ENCODE data around the gene IDH3B. TPM values are rescaled to one million over a fixed set of nuclear protein-coding genes. Genes with fewer than 3 reads are reported as not detected.

The IDH3B gene
- total RNA-seq, 1 donor from 2014 or later: 81.7 TPM

DNA sequence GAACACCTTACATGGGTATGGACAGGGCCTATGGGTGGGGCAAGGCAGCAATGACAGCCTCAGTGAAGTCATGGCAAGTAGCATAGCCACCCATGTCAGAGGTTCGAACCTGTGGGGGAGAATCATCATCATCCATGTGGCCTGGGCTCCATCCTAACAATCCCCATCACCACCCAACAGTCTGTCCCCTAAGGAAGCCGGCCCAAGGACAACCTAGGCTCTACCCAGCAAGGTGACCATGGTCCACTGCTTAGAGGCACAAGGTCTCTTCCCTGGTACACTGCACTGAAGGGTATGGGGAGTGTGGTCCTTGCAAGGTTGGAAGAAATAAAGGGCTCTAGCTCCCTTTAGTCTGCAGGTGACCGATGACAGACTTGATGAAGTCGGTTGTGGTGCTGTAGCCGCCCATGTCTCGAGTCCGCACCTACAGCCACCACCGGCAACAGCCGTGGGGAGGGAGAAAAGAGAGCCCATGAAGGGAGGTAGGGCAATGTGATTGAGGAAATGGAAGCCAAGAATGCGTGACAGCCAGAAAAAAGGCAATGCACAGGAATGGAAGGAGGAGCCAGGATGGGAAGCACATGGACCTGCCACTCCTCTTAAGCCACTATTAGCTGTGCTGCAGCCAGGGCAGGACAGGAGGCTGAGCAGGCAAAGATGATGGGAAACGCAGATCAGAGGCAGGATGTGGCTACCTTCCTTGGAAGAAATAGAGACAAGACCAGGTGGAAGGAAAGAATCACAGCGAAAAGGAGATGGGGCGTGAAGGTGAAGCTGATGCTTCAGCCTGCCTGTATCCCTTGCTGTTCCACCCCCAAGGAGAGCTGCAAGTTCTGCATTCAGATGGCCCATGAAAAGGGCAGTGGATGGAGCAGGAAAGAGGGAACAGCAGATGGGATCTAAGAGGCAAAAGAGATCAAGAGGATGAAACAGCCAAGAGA is 5.3 kb downstream of the IDH3B start:
- no peak for DNase-seq (ENCODE audit: extremely low read depth, low read depth, low spot score)

DNA sequence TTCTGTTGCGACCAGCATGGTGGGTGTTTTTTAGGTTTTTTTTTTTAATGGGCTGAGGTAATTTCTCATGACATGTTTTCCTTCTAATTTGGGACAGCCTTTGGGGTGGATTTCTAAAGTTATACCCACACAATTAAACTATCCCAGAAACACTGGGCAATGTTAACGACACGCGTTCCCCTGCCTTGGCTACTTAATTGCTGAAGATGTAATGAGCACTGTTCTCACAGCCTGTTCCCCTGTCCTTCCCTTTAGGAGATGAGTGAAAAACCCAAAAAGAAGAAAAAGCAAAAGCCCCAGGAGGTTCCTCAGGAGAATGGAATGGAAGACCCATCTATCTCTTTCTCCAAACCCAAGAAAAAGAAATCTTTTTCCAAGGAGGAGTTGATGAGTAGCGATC is 6.3 kb downstream of the IDH3B start:
- DNase-seq (ENCODE audit: extremely low read depth, low read depth, low spot score): no peak

DNA sequence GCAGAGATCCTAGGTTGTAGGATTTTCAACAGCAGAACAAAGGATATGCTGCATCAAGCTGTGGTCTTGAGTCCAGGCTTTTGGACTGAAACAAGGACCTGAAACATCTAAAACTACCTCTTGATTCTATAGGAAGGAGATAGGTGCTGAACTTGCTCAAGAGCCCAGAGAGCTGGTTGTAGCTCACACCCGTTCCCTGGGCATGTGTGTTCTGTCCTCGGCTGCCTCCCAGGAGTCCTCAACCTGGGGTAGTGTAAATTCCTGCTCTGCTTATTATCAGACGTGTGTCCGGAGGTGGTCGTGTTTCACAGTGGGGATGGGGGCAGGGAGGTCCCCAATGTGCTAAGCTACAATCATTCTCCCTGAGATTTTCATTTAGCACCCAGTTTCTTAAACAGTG is 6.8 kb downstream of the IDH3B start:
- no peak for DNase-seq (ENCODE audit: extremely low read depth, low read depth, low spot score)

DNA sequence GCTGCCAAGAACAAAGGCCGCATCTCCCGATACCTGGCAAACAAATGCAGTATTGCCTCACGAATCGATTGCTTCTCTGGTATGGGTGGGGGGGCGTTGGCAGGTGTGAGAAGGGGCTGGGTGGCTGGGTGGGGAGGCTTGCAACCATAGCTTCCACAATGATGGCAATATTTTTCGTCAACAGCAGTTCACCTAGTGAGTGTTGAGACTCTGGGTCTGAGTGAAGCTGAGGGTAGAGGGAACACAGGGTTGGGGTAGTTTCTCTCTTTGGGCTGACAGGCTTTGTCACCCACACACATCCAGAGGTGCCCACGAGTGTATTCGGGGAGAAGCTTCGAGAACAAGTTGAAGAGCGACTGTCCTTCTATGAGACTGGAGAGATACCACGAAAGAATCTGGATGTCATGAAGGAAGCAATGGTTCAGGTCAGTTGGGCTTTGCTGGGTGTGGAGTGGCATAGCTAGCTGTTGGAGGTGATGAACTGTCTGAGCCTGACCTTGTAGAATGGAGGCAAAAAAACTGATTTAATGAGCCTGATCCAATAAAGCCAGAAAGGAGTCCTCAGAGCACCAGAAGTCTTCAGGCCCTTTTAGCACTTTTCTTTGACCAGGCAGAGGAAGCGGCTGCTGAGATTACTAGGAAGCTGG is 7.4 kb downstream of the IDH3B start:
- no peak for DNase-seq (ENCODE audit: extremely low read depth, low read depth, low spot score)

DNA sequence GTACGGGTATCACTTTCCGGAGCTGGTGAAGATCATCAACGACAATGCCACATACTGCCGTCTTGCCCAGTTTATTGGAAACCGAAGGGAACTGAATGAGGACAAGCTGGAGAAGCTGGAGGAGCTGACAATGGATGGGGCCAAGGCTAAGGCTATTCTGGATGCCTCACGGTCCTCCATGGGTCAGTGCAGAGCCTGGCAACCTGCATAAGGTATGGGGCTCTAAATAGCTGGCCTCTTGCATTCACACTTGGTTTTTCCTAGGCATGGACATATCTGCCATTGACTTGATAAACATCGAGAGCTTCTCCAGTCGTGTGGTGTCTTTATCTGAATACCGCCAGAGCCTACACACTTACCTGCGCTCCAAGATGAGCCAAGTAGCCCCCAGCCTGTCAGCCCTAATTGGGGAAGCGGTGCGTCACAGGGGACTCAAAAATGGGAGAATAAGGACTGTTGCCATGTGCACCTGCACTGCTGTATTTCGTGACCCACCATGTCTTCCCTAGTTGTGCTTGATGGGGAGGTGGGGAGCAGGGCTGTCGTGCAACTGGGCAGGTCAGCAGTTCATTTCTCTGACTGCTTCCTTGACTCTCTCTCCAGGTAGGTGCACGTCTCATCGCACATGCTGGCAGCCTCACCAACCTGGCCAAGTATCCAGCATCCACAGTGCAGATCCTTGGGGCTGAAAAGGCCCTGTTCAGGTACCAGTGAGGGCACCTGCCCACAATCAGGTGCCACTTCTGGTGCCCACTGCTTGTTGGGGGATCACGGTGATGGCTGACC is 8.5 kb downstream of the IDH3B start:
- DNase-seq (ENCODE audit: extremely low read depth, low read depth, low spot score): no peak

DNA sequence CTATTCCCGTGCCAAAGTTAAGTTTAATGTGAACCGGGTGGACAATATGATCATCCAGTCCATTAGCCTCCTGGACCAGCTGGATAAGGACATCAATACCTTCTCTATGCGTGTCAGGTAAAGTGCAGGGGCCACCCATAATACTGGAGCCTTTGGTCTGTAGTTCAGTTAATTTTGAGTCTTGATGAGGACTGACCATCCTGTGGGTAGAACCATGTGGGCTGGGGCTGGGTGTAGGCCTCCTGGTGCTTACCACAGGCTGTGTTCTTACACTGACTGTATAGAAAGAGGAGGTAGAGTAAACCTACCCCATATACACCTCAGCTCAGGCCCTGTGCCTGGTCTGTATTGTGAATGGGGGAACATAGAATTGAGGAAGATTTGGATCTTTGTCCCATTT is 9.2 kb downstream of the IDH3B start:
- no peak for DNase-seq (ENCODE audit: extremely low read depth, low read depth, low spot score)

DNA sequence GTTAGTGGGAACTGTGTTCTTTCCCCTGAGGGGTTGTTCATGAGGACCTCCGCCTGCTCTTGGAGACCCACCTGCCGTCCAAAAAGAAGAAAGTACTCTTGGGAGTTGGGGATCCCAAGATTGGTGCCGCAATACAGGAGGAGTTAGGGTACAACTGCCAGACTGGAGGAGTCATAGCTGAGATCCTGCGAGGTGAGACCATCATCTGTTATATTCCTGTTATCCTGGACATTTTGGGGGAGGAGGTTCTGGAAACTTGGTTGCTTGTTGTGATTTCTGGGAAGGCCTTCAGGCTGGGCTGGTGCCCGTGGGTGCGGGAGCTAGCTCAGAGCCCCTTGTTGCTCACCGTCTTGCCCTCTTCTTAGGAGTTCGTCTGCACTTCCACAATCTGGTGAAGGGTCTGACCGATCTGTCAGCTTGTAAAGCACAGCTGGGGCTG is 9.6 kb downstream of the IDH3B start:
- no peak for DNase-seq (ENCODE audit: extremely low read depth, low read depth, low spot score)

DNA sequence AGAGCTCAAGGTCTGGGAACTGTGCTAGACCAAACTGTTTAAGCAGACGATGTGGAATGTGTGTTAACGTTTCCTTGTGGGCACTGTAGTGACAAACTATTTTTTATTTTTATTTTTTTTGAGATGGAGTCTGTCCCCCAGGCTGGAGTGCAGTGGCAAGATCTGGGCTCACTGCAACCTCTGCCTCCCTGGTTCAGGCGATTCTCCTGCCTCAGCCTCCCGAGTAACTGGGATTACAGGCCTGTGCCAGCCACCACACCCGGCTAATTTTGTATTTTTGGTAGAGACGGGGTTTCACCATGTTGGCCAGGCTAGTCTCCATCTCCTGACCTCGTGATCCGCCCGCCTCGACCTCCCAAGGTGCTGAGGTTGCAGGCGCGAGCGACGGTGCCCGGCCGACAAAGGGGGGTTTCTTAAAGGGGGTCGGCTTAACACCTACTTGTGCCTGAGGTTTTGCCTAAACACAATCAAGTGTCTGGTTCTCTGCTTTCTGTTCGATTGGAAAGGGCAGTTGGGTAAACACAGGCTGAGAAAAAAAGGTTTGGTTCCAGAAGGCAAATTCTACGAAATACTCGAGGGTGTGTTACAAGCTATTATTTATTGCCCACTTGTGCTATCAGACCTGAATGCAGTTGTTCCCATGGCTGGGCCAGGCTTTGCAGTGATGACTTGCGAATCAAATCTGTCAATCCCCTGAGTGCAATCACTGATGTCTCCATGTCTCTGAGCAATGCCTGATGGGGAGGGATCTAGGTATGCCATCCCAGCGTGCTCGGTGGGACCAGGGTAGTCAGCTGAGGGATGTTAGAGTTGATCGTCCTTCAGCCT is 10.2 kb downstream of the IDH3B start:
- DNase-seq (ENCODE audit: extremely low read depth, low read depth, low spot score): no peak

DNA sequence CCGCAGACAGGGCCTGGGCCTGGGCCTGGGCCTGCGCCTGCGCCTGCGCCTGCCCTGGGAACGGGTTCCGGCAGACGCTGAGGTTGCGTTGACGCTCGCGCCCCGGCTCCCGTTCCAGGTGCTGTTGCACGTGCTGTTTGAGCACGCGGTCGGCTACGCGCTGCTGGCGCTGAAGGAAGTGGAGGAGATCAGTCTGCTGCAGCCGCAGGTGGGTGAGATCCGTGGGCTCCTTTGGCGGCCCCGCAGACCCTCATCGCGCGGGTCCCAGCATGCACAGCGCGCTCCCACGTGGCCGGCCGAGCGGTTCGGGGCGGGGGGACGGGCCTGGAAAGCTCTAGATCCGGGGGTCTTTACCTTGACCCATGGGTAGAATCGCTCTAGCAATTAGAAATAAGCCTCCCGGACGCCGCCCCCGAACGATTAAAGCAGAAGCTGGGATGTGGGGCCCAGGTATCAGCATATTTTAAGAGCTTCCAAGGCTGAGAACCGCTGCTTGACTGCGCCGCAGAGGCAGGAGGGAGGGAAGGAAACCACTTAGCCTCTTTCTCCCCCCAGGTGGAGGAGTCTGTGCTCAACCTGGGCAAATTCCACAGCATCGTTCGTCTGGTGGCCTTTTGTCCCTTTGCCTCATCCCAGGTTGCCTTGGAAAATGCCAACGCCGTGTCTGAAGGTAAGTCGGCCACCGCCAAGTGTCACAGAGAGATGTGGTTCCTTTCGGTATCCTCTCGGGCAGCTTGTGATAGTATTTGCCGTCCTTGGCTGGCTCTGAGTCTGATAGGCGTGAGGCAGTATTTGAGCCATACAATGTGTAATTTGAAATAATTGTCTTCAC is 11.1 kb downstream of the IDH3B start:
- no peak for DNase-seq (ENCODE audit: extremely low read depth, low read depth, low spot score)

DNA sequence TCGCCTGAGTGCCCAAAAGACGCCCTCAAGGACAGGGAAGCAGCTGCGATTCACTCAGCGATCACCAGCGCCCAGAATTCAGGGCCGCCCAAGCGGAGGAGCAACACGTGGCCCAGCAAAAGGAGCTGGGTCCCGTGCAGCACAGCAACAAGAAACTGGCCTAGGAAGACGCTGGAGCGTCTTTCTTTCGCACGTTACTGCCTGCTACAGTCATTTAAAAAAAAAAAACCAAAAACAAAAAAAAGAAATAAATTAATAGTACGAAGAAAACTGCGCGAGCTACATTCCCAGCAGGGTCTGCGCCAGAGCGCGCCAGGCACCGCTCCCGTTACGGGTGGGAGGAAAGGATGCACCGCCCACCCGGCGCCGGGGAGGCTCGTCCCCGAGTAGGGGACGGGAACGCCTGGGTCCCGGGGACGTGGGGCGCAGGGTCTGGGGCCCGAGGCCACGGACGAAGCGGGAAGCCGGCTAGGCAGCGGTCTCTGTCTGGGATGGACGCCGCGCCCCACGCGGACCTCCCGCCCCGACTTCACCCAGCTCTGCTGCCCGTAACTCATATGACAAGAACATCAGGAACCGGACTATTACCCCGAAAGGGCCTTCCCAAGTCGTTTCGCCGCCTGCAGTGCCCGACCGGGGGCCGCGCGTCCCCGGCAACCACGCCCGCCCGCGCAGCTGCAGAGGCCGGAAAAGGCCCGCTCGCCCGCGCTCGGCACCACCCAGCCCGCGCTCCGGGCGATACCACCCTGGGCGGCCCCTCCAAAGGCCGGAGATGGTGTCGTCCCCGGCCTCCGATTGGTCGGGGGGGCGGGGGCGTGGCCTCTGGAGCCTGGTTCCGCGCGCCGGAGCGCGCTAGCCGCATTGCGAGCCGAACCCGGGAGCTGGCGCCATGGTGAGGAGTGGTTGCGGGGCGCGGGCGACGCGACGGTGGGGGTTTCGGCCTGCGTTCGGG is 12.0 kb downstream of the IDH3B start, which contains the start of gene NOP56:
NOP56 (plus strand) TSS at position 861 of the 952 bp plus-strand sequence; CDS start at position 890, 29 bp downstream.
- DNase-seq (ENCODE audit: extremely low read depth, low read depth, low spot score): no peak

DNA sequence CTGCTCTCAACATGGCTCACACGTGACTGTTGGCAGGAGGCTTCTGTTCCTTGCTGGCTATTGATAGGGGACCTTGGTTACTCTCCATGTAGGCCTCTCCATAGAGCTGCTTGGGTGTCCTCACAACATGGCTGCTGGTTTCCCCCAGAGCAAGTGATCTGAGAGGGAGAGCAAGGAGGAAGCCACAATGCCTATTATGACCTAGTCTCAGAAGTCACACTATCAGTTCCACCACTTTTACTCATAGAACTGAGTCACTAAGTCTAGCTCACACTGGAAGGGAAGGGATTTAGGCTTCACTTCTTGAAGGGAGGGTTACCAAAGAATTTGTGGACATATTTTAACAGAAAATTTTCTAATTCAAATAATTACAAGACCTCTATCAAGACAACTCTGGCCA is 20.3 kb downstream of the IDH3B start:
- DNase-seq (ENCODE audit: extremely low read depth, low read depth, low spot score): no peak

DNA sequence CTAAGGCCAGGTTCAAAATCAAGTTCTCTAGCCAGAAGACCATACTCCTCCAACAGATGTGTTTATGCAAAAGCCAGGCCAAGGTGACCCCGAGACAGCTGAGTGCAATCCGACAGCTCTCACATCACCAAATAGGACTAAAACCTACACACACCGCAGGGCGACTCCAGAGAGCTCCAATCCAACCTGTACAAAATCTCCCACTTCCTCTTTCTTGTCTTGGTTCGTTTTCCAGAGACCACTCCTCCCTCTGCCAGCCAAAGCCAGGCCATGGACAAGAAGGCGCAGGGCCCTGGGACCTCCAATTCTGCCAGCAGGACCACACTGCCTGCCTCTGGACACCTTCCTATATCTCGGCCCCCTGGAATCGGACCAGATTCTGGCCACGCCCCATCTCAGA is 23.1 kb downstream of the IDH3B start:
- DNase-seq (ENCODE audit: extremely low read depth, low read depth, low spot score): no peak

DNA sequence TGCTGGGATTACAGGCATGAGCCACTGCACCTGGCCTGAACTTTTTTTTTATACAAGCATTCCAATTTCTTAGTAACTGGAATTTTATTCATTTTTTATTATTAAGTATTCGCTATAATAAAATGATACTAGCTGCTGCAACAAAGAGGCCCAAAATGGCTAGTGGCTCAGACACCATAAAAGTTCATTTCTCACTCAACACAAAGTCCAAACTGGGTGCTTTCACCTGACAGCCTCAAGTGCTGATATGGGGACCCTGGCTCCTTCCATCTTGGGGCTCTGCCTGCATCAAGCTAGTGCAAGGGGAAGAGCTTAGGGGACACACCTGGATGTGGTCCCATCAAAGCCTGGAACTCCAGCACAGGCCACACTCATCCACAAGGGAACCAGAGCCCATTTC is 23.8 kb downstream of the IDH3B start:
- no peak for DNase-seq (ENCODE audit: extremely low read depth, low read depth, low spot score)

DNA sequence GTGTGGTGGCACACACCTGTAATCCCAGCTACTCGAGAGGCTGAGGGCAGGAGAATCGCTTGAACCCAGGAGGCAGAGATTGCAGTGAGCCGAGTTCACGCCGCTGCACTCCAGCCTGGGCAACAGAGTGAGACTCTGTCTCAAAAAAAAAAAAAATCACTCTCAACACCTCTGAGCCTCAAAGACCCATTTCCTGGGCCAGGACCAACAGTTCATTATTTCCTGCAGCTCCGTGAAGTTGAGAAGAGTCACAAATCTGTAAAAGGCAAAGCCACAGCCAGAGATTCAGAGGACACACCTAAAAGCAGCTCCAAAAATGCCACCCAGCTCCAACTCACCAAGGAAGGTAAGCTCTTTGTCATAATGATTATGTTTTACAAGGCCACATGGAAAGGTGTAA is 26.8 kb downstream of the IDH3B start:
- no peak for DNase-seq (ENCODE audit: extremely low read depth, low read depth, low spot score)

DNA sequence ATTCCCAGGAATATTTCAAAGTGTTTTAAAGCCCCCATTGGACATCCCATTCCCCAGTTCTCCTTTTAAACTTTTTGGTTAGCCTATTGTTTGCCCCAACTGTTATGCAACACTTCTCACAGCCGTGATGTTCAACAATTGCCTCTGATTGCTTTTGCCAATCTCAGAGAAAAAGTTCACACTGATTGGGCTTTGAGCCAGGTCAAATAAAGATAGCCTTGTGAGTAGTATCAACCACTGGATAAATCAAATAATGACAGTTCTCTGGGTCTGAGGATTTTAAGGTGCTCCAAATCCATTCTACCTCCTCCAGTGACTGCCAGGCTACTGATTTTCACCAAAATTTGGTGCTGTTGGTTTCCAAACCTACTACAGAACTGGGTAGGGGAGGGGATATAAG is 30.6 kb downstream of the IDH3B start:
- DNase-seq (ENCODE audit: extremely low read depth, low read depth, low spot score): no peak

DNA sequence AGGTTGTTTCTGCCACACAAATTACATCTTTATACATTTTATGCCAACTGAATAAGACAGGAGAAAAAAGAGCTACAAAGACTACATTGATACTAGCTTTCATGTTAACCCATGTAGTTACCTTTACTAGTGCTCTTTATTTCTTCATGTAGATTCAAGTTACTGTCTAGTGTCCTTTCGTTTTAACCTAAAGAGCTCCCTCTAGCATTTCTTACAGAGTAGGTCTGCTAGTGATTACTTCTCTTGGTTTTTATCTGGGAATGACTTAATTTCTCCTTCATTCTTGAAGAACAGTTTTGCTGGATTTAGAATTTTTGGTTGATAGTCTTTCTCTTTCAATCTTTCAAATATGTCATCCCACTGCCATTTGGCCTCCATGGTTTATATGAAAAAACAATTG is 32.8 kb downstream of the IDH3B start:
- no peak for DNase-seq (ENCODE audit: extremely low read depth, low read depth, low spot score)

DNA sequence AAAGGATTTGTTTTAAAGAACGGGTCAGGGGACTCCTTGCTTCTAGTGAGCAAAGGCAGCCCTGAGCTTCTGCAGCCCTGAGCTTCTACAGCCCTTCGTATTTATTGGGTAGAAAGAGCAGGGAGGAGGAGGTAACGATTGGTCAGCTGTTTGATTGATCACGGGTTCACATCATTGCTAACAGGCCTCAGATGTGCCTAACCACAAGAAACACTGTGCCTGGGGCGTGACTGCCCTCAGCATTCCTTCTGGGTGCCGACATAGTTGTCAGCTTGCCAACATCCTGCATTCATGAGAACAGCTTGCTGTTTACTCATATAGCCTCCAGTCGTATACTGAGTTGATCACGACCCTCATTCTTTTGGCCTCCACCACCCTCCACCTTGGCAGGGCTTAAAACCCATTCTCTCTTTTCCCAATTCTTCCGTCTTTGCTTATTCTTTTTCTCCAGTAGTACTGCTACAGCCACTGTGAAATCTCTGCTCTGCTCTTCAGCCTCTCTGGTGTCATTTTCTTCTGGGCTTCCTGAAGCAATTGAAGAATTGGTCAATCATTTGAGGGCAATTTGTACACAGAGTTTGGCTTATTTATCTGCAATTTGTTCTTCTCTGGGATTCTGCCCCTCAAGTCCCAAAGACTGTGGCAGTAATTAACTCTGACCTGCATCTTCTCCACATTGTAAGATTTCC is 37.0 kb downstream of the IDH3B start:
- DNase-seq (ENCODE audit: extremely low read depth, low read depth, low spot score): no peak

DNA sequence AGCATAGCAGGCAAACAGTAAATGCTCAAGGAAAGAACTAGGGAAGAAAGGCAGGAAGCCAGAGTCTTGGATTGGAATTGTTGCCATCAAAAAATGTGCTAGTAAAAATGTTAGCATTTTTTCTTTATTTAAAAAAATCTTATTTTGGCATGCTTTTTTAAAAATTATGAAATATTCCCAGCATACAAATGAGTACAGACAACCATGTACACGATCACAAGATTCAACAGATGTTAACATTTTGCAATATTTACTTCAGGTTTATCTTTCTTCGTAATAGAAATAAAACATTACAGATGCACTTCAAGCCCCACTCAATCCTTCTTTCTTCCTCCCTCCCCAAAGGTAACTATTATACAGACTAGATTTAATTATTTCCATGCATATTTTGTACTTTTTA is 39.0 kb downstream of the IDH3B start:
- no peak for DNase-seq (ENCODE audit: extremely low read depth, low read depth, low spot score)

Data from glomerular endothelial cell (primary cell).